Superior temporal gyrus (tissue), 1 donor: Measurements from ENCODE around the gene ZNFX1.

Experiments
- DNase-seq: peaks from one replicate; pipeline ENCODE4 v3.0.0-alpha.2; 2016; ENCODE audit errors: extremely low spot score

Gene ZNFX1

GRCh38 chr20:49278818-49279676 is 1.2 kb upstream of the ZNFX1 start:
- no peak for DNase-seq

- DNase-seq, result no peak
These were observed 146 bp downstream of the ZNFX1 start for GRCh38 chr20:49277786-49278035.

DNA sequence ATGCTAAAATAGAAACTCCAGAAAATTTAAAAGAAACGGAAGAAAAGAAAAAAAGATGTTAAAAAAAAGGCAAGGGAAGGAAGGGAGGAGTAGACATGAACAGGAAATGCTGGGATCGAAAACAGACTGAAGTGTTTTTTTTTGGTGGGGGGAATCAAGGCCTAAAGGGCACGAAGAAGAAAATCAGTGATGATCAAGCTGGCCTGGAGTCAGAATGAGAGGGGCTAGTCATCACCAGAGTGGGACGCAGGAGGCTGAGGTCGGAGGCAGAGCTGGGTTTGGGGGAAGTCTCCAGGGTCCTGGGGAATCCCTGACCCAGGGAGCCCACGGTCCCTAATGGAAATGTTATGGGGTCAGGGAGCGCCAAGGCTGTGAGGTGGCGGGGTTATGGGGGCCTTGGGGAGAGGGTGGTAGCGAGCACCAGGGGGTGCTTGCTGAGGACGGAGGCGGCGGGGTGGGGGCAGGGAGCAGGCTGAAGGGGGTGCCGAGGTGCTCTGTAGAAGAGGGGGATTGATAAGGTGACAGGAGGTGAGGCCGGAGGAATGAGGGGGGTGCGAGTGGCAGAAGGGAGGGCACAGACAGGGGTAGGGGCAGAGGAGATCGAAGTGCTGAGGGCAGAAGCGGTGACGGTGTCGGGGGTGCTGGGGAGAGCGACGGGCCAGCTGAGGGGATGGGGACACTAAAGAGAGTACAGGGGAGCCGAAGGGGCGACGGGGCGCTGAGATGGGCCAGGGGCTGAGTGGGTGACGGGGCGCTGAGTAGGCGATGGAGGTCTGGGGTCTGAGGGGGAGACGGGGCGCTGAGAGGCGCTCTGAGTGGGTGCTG is 684 bp downstream of the ZNFX1 start:
- DNase-seq, result no peak

- peak; percentile 52 for DNase-seq
These were observed 1.5 kb downstream of the ZNFX1 start for GRCh38 chr20:49276161-49276960.

DNA sequence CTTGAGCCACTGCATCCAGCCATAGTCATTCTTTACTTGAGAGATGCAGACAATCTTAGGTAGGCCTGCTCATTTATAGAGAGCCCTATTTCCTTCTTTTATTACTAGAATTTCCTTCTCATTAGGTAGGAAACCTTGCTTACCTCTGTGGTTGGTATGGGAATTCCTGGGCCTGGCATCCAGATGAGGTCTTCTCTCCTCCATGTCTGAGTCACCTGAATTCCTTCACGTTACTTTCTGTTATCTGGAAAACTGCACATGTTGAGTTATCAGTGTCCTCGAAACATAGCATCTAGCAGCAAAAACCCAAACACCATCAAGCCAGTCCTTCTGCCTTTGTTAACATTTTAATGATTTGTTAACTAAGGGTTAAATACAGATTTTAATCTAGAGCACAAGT is 2.2 kb downstream of the ZNFX1 start:
- DNase-seq, result no peak

DNA sequence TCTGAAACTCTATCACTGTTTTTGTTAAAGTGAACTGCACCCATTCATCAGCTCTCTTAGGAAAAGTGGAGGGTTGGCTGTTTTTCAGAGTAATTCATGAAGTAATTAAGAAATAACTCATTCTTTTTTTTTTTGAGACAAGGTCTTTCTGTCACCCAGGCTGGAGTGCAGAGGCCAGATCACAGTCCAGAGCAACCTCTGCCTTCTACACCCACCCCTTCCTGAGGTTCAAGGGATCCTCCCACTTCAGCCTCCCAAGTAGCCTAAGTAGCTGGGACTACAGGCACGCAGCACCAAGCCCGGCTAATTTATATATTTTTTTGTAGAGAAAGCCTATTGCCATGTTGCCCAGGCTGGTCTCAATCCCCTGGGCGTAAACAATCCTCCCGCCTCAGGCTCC is 2.6 kb downstream of the ZNFX1 start:
- no peak for DNase-seq

- no peak for DNase-seq
These were observed 4.1 kb downstream of the ZNFX1 start for GRCh38 chr20:49273696-49274277.

- DNase-seq, result no peak
These were observed 5.2 kb downstream of the ZNFX1 start for GRCh38 chr20:49272654-49273053.

DNA sequence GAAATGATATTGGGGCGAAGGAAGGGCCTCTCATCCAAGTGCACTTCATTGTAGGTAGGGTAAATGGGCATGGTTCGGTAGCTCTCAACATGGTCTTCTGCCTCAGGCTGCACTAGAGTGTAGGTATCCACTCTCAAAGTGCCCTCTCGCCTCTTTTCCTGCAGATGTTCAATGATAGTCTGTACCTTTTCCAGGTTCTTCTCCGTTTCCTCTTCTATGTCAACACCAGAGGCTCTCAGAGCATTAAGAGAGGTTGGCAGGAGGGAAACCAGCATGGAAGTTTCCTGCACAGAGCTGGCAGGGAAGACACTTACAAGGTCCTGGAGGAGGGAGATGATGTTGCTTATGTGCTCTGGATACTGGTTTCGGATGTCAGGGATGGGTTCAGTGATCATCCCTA is 7.1 kb downstream of the ZNFX1 start:
- DNase-seq, result no peak

DNA sequence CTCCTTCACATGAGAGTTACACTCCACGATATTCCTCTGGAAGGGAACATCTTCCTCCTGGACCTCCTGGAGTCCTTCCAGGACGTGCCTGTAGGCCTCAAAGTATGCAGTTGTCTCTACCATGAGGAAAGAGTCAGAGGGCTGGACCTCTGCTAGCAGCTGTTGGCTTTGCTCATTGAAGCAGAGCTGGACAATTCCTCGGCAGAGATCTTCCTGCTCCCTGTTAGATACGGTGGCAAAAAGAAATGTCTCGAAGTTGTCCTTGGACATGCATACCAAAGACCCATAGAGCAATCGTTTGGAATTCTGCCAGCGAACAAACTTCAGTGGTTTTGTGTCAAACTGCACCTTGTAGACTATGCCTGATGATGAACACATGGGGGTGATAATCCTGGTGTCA is 7.7 kb downstream of the ZNFX1 start:
- DNase-seq, result no peak

DNA sequence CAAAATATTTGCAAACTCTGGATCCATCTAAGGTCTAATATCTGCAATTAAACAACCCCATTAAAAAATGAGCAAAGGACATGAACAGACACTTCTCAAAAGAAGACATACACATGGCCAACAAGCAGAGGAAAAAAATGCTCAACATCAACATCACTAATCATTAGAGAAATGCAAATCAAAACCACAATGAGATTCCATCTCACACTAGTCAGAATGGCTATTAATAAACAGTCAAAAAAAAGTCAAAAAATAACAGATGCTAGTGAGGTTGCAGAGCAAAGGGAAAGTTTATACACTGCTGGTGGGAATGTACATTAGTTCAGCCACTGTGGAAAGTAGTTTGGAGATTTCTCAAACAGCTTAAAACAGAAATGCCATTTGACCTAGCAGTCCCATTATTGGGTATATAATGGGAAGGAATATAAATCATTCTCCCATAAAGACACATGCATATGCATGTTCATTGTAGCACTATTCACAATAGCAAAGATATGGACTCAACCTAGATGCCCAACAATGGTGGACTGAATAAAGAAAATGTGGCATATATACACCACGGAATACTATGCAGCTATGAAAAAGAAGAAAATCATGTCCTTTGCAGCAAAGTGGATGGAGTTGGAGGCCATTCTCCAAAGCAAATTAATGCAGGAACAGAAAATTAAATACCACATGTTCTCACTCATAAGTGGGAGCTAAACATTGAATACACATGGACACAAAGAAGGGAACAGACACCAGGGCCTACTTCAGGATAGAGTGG is 9.1 kb downstream of the ZNFX1 start:
- no peak for DNase-seq

DNA sequence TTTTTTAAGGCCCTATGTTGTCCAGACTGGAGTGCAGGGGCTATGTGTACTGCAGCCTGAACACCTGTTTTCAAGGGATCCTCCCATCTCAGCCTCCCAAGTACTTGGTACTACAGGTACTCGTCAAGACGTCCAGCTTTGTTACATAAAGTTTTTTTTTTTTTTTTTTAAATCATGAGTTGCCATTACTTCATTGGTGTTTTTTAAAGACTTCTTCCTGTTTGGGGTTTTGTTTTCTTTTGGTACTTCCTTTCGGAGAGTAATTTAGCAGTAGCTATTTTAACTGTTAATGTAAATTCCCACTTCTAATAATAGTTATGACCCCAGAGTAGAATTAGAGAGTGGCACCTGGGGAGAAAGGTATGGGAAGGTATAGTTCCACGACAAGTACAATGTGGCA is 10.5 kb downstream of the ZNFX1 start:
- no peak for DNase-seq

DNA sequence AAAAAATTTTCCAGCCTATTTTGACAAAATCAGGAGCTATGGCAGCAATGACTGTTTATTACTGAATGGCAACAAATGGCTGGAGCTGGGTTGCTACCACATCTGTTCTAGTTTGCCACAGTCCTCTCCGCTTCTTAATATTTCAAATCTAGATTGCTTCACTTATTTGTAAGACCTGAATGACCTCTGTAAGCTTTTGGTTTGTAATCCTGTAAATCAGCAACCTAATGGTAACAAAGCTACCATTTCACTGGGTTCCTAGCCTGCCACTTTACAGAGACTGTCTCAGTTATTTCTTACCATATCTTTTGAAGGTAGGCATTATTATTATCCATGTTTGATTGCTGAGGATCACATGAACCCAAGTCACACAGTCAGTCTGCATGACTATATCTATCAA is 15.4 kb downstream of the ZNFX1 start:
- no peak for DNase-seq

DNA sequence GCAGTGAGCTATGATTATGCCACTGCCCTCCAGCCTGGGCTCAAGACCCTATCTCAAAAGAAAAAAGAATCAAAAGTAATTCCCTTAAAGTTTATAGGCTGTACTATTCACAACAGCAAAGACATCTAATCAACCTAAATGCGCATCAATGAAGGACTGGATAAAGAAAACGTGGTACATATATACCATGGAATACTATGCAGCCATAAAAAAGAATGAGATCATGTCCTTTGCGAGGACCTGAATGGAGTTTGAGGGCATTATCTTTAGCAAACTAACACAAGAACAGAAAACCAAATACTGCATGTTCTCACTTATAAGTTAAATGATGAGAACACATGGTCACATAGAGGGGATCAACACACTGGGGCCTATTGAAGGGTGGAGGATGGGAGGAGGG is 16.7 kb downstream of the ZNFX1 start:
- DNase-seq, result no peak

DNA sequence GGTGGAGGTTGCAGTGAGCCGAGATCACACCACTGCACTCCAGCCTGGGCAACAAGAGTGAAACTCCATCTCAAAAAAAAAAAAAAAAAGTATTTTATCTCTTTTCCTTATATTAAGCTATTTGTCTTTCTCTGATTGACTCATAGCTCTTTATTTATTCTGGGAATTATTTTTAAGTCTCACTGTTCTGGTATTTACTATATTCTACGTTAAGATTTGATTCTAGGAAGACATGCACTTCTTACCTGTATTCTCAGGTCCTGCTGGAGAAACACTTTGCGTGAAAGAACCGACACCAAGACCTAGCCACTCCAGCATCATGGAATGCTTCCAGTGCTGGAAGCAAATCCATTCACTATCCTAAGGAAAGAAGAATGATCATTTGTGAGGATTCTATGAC is 17.6 kb downstream of the ZNFX1 start:
- no peak for DNase-seq

DNA sequence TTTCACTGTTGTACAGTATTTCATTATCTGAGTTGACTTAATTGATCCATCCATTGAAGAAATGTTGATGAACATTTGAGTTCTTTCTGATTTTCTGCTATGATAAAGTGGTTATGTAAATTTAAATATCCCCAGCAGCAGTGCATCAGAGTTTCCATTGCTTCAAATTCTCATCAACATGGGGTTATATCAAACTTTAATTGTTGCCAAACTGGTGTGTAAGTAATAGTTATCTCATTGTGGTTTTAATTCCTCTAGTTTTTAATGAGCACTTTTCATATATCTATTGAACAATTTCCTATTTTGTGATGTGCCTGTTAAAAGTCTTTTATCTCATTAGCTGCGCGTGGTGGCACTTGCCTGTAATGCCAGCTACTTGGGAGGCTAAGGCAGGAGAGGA is 18.1 kb downstream of the ZNFX1 start:
- DNase-seq, result no peak

DNA sequence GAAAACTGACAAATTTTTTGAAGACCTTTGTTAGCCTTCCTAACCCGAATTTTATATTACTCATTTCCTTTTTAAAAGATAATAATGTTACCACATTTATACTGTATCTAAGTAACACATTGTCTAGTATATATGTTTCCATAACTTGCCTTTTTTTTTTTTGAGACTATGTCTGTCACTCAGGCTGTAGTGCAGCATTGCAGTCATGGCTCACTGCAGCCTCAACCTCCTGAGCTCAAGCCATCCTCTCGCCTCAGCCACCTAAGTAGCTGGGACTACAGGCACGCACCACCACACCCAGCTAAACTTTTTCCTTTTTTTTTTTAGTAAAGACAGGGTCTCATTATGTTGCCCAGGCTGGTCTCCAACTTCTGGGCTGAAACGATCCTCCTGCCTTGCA is 18.6 kb downstream of the ZNFX1 start:
- DNase-seq, result no peak

GRCh38 chr20:49256261-49256660 is 21.6 kb downstream of the ZNFX1 start:
- DNase-seq, result no peak

GRCh38 chr20:49252556-49253350 is 25.1 kb downstream of the ZNFX1 start:
- DNase-seq, result no peak

DNA sequence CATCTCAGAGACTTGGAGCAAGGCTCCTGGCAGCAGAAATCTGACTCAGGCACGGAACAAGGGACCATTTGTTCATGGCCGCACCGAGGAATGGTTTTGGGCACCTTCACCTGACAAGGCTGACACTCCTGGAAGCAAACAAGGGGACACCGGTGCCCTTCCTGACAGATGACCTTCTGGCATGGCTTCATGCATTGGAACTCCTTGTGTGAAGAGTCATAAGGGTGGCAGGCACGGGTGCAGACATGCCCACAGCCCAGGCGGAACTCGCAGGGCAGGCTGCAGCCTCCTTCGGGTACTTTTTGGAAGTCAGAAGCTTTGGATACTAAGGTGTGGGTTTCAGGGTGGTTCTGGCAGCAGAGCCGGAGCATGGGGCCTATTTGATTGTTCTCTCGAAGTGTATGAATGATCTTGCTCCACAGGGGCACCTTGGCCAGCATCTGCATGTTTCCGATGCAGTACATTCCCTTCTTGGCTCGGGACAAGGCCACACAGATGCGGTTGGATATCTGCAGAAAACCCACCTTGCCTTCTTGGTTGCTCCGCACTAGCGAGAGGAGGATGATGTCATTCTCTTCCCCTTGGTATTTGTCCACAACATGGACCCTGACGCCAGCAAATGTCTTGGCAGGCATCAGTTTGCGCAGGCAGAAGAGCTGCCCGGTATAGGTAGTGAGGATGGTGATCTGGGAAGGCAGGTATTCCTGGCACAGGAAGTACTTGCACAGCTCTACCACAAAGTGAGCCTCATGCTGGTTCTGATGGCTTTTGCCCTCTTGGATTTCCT is 28.8 kb downstream of the ZNFX1 start:
- no peak for DNase-seq
